HEK293 (cell line): ENCODE measurements around the gene ZNF672.
"Not testable (repeated sequence)": the region's sequence is repeated elsewhere in the genome, so short reads cannot be mapped to it uniquely, and the experiment has no call there.

ENCODE experiments used
- CTCF ChIA-PET: fragments of 350-600 bp; formaldehyde crosslinking; extraction: SDS; loops from one replicate; lab custom pipeline; 2021; ENCODE audit warnings: antibody characterized with exemption; lab: Yijun Ruan, JAX
- POLR2A ChIA-PET: fragments of 300-600 bp; formaldehyde crosslinking; extraction: SDS; loops from one replicate; lab custom pipeline; 2020; ENCODE audit warnings: antibody characterized with exemption, inconsistent platforms; lab: Yijun Ruan, JAX
- H3K27ac ChIP-seq: fragments of 200-500 bp; sonication (Bioruptor generic); 2 replicates; pipeline ENCODE4 v1.5.1; 2014; ENCODE audit warnings: low read depth, low read length, control low read depth, inconsistent platforms; ENCODE audit errors: extremely low read depth
- H3K36me3 ChIP-seq, 2 experiments: fragments of 200-500 bp in 1 of 2; sonication (Bioruptor generic) in 1 of 2; 1 replicate in 1 of 2; 2 replicates in 1 of 2; pipeline ENCODE4 v1.5.1; 2014 to 2017; ENCODE audit warnings: inconsistent platforms in 2 of 2, low read length in 2 of 2; ENCODE audit not compliant: control insufficient read depth in 2 of 2, insufficient read depth in 1 of 2
- H3K4me1 ChIP-seq: fragments of 200-500 bp; sonication (Bioruptor generic); 2 replicates; pipeline ENCODE4 v1.5.1; 2014; ENCODE audit warnings: mild to moderate bottlenecking, low read length, inconsistent platforms; ENCODE audit not compliant: control insufficient read depth, insufficient read depth
- H3K4me3 ChIP-seq: 2 replicates; pipeline ENCODE4 v1.5.1; 2011; ENCODE audit warnings: low read depth, mild to moderate bottlenecking, control low read depth, low read length, moderate library complexity
- H3K9me3 ChIP-seq: fragments of 200-500 bp; sonication (Bioruptor generic); 2 replicates; pipeline ENCODE4 v1.5.1; 2014; ENCODE audit warnings: low read depth, low read length, inconsistent platforms; ENCODE audit not compliant: control insufficient read depth, insufficient read depth
- ZBTB17 ChIP-seq: fragments of 450-650 bp; formaldehyde crosslinking; IDR thresholded peaks from 2 replicates; pipeline ENCODE4 v1.5.1; 2016; ENCODE audit warnings: missing biosample characterization, missing genetic modification characterization
- ZNF10 ChIP-seq: fragments of 450-650 bp; formaldehyde crosslinking; IDR thresholded peaks from 2 replicates; pipeline ENCODE4 v1.5.1; 2017; ENCODE audit warnings: missing biosample characterization, missing genetic modification characterization
- ZNF223 ChIP-seq: fragments of 450-650 bp; formaldehyde crosslinking; IDR thresholded peaks from 2 replicates; pipeline ENCODE4 v1.5.1; 2016; ENCODE audit warnings: missing biosample characterization, missing genetic modification characterization
- ZNF324 ChIP-seq: fragments of 450-650 bp; formaldehyde crosslinking; IDR thresholded peaks from 2 replicates; pipeline ENCODE4 v1.5.1; 2016; ENCODE audit warnings: missing biosample characterization, missing genetic modification characterization
- ZNF335 ChIP-seq: fragments of 450-650 bp; formaldehyde crosslinking; conservative IDR thresholded peaks from 2 replicates; pipeline ENCODE4 v1.5.1; 2016; ENCODE audit warnings: missing biosample characterization, missing genetic modification characterization
- ZNF366 ChIP-seq: fragments of 450-650 bp; formaldehyde crosslinking; conservative IDR thresholded peaks from 2 replicates; pipeline ENCODE4 v1.5.1; 2016; ENCODE audit warnings: missing biosample characterization, missing genetic modification characterization
- ZNF423 ChIP-seq: fragments of 450-650 bp; formaldehyde crosslinking; IDR thresholded peaks from 2 replicates; pipeline ENCODE4 v1.5.1; 2016; ENCODE audit warnings: missing biosample characterization, missing genetic modification characterization
- ZNF529 ChIP-seq: fragments of 450-650 bp; formaldehyde crosslinking; IDR thresholded peaks from 2 replicates; pipeline ENCODE4 v1.5.1; 2017; ENCODE audit warnings: missing genetic modification characterization, missing biosample characterization; ENCODE audit not compliant: insufficient replicate concordance
- ZNF596 ChIP-seq: fragments of 450-650 bp; IDR thresholded peaks from 2 replicates; pipeline ENCODE4 v1.5.0; 2018; ENCODE audit warnings: missing biosample characterization, mild to moderate bottlenecking, missing genetic modification characterization, moderate library complexity
- ZNF624 ChIP-seq: fragments of 450-650 bp; formaldehyde crosslinking; IDR thresholded peaks from 2 replicates; pipeline ENCODE4 v1.5.1; 2017; ENCODE audit warnings: missing biosample characterization, missing genetic modification characterization
- ZNF654 ChIP-seq: fragments of 450-650 bp; formaldehyde crosslinking; IDR thresholded peaks from 2 replicates; pipeline ENCODE4 v1.5.1; 2016; ENCODE audit warnings: low read depth, missing biosample characterization, missing genetic modification characterization
- ZNF76 ChIP-seq: fragments of 450-650 bp; formaldehyde crosslinking; IDR thresholded peaks from 2 replicates; pipeline ENCODE4; 2016; ENCODE audit warnings: low read depth, missing biosample characterization, missing genetic modification characterization, borderline replicate concordance
- ZNF776 ChIP-seq: fragments of 450-650 bp; formaldehyde crosslinking; IDR thresholded peaks from 2 replicates; pipeline ENCODE4 v1.5.0; 2017; ENCODE audit warnings: missing biosample characterization, missing genetic modification characterization, borderline replicate concordance
- TF ChIP-seq, protein P1 (sequence below): fragments of 450-650 bp; formaldehyde crosslinking; IDR thresholded peaks from 2 replicates; pipeline ENCODE4 v1.5.1; 2016; ENCODE audit warnings: missing biosample characterization, missing genetic modification characterization
- TF ChIP-seq, protein P2 (sequence below): fragments of 450-650 bp; formaldehyde crosslinking; IDR thresholded peaks from 2 replicates; pipeline ENCODE4 v1.5.1; 2016; ENCODE audit warnings: missing biosample characterization, missing genetic modification characterization
- TF ChIP-seq, protein P3 (sequence below): fragments of 450-650 bp; formaldehyde crosslinking; IDR thresholded peaks from 2 replicates; pipeline ENCODE4 v1.5.1; 2017; ENCODE audit warnings: missing biosample characterization, missing genetic modification characterization

The ZNF672 gene

DNA sequence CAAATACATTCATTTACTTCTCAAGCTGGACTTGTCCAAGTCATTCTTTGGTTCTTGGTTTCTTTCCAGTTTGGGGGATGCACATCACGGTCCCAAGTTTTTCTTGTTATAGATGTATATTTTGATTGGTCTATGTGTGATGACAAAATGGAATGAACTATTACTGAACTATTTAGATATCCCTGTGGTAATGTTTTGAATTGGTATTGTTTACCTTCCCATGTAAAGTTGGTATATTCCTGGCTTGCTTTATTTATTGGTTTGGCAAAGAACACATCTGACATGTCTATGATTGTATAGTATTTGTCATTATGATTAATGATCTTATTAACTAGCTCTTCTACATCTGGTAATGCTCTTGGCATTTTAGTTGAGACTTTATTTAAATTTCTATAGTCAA lies 43.2 kb downstream of the ZNF672 start:
- TF ChIP-seq, protein P1, sequence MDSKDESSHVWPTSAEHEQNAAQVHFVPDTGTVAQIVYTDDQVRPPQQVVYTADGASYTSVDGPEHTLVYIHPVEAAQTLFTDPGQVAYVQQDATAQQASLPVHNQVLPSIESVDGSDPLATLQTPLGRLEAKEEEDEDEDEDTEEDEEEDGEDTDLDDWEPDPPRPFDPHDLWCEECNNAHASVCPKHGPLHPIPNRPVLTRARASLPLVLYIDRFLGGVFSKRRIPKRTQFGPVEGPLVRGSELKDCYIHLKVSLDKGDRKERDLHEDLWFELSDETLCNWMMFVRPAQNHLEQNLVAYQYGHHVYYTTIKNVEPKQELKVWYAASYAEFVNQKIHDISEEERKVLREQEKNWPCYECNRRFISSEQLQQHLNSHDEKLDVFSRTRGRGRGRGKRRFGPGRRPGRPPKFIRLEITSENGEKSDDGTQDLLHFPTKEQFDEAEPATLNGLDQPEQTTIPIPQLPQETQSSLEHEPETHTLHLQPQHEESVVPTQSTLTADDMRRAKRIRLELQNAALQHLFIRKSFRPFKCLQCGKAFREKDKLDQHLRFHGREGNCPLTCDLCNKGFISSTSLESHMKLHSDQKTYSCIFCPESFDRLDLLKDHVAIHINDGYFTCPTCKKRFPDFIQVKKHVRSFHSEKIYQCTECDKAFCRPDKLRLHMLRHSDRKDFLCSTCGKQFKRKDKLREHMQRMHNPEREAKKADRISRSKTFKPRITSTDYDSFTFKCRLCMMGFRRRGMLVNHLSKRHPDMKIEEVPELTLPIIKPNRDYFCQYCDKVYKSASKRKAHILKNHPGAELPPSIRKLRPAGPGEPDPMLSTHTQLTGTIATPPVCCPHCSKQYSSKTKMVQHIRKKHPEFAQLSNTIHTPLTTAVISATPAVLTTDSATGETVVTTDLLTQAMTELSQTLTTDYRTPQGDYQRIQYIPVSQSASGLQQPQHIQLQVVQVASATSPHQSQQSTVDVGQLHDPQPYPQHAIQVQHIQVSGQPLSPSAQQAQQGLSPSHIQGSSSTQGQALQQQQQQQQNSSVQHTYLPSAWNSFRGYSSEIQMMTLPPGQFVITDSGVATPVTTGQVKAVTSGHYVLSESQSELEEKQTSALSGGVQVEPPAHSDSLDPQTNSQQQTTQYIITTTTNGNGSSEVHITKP (tag by site-specific recombination) = peak; percentile 73
- no peak for TF ChIP-seq ZNF223 (tag by site-specific recombination)
- H3K4me3 ChIP-seq = no peak overlapping the region
- CTCF ChIA-PET = interaction anchor here (1.4 kb wide), 1 partner anchor 43 kb away, joined by 3 read pairs; no protein-coding TSS in a partner anchor
- no peak overlapping the region for H3K27ac ChIP-seq
- POLR2A ChIA-PET = no interaction called here
- H3K4me1 ChIP-seq = no peaks in the 10 kb centered on the region
- H3K9me3 ChIP-seq = no peaks in the 10 kb centered on the region
- no peaks in the 10 kb centered on the region for H3K36me3 ChIP-seq

DNA sequence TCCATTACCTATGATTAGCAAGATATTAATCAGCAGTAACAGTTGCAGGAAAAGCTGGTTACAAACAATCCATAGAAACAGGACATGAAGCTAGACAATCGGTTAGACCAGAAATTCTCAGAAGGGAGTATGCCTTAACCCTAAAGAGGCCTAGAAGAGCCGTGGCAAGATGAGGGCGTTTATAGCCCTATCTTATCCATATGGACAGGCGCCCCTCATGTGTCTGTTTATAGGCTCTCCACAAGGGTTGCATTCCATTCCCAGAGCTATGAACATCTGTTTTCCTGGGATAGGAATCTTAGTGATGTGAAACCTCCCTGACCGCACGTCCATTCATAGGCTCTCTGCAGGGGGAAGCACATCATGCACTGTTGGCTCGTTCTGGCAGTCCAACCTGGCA lies 44.4 kb downstream of the ZNF672 start:
- H3K4me3 ChIP-seq, H3K36me3 ChIP-seq, H3K4me1 ChIP-seq, H3K9me3 ChIP-seq, H3K27ac ChIP-seq, CTCF ChIA-PET, POLR2A ChIA-PET: not testable (repeated sequence)

DNA sequence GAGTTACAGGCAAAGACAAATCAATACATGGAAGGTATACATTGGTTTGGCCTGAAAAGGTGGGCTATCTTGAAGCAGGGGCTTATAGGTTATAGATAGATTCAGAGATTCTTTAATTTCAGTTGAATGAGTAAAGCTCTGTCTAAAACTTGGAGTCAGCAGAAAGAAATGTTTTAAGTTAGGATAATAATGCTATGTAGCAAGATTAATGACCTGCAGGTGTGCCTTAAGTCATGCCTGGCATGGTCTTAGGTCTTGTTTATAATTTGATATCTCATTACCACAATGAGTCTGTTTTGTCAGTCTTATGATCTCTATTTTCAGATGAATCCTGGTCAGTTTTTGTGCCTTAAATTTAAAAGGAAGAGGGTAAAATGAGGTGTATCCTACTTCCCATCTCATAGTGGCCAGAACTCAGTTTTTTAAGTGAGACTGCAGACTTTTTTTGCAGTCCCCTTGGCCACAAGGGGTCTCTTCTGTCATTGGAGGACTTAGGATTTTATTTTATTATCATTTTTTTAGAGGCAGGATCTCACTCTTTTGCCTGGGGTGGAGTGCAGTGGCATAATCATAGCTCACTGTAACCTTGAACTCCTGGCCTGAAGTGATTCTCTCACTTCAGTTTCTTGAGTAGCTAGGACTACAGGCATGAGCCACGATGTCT lies 46.7 kb downstream of the ZNF672 start:
- peak; percentile 14; the same call in 1 of the 2 replicates for TF ChIP-seq ZNF335
- TF ChIP-seq, protein P2, sequence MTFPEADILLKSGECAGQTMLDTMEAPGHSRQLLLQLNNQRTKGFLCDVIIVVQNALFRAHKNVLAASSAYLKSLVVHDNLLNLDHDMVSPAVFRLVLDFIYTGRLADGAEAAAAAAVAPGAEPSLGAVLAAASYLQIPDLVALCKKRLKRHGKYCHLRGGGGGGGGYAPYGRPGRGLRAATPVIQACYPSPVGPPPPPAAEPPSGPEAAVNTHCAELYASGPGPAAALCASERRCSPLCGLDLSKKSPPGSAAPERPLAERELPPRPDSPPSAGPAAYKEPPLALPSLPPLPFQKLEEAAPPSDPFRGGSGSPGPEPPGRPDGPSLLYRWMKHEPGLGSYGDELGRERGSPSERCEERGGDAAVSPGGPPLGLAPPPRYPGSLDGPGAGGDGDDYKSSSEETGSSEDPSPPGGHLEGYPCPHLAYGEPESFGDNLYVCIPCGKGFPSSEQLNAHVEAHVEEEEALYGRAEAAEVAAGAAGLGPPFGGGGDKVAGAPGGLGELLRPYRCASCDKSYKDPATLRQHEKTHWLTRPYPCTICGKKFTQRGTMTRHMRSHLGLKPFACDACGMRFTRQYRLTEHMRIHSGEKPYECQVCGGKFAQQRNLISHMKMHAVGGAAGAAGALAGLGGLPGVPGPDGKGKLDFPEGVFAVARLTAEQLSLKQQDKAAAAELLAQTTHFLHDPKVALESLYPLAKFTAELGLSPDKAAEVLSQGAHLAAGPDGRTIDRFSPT = no peak

DNA sequence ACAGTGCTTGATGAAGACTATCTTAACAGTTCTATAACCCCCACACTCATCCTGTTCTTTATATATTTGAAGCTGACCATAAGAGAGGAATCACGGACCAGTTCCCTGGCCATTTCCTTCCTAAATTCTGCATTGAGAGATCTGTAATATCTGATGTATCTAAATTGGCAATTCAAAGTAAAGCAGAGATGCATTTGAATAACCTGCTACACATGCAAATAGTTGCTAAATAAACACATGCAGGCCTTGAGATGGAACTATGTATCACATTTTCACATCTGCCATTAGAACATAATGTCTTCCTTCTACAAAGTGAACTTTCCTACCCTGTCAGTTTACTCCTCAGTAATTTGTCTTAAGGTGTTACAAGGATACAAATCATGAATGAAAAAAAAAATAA lies 47.6 kb downstream of the ZNF672 start:
- H3K27ac ChIP-seq = no peak overlapping the region
- H3K9me3 ChIP-seq = no peaks in the 10 kb centered on the region
- CTCF ChIA-PET = interaction anchor here (1.1 kb wide), 1 partner anchor 10 kb away, joined by 3 read pairs; no protein-coding TSS in a partner anchor
- H3K4me1 ChIP-seq = no peaks in the 10 kb centered on the region
- no peaks in the 10 kb centered on the region for H3K36me3 ChIP-seq
- POLR2A ChIA-PET = no interaction called here
- H3K4me3 ChIP-seq = no peak overlapping the region
- TF ChIP-seq ZNF10 (tag by site-specific recombination) = no peak
- no peak for TF ChIP-seq ZNF624
- TF ChIP-seq ZBTB17 (tag by site-specific recombination) = no peak
- no peak for TF ChIP-seq ZNF529 (tag by site-specific recombination)
- no peak for TF ChIP-seq ZNF76 (tag by site-specific recombination)
- TF ChIP-seq ZNF423 (tag by site-specific recombination) = no peak
- TF ChIP-seq, protein P2 = no peak
- TF ChIP-seq ZNF654 (tag by site-specific recombination) = no peak
- TF ChIP-seq ZNF366 = no peak
- TF ChIP-seq ZNF324 (tag by site-specific recombination) = no peak
- TF ChIP-seq, protein P3, sequence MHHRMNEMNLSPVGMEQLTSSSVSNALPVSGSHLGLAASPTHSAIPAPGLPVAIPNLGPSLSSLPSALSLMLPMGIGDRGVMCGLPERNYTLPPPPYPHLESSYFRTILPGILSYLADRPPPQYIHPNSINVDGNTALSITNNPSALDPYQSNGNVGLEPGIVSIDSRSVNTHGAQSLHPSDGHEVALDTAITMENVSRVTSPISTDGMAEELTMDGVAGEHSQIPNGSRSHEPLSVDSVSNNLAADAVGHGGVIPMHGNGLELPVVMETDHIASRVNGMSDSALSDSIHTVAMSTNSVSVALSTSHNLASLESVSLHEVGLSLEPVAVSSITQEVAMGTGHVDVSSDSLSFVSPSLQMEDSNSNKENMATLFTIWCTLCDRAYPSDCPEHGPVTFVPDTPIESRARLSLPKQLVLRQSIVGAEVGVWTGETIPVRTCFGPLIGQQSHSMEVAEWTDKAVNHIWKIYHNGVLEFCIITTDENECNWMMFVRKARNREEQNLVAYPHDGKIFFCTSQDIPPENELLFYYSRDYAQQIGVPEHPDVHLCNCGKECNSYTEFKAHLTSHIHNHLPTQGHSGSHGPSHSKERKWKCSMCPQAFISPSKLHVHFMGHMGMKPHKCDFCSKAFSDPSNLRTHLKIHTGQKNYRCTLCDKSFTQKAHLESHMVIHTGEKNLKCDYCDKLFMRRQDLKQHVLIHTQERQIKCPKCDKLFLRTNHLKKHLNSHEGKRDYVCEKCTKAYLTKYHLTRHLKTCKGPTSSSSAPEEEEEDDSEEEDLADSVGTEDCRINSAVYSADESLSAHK (tag by site-specific recombination) = no peak
- no peak for TF ChIP-seq ZNF776 (tag by site-specific recombination)
- TF ChIP-seq ZNF596 = no peak

More for the DNA sequence above, 46.7 kb downstream of the ZNF672 start:
- no peak overlapping the region for H3K4me3 ChIP-seq
- H3K36me3 ChIP-seq = no peaks in the 10 kb centered on the region
- H3K27ac ChIP-seq = no peak overlapping the region
- ChIA-PET POLR2A (no interaction called here), CTCF (interaction anchor here (1.1 kb wide), 1 partner anchor 11 kb away, joined by 3 read pairs; no protein-coding TSS in a partner anchor)
- no peaks in the 10 kb centered on the region for H3K4me1 ChIP-seq
- H3K9me3 ChIP-seq = no peaks in the 10 kb centered on the region
